Measurements from ENCODE around the gene TSPAN5. TPM values are rescaled to one million over a fixed set of nuclear protein-coding genes. Genes with fewer than 3 reads are reported as not detected.

The TSPAN5 gene
- total RNA-seq, 1 donor from 2014 or later, result 1.4 TPM

- no peak for DNase-seq (ENCODE audit: low spot score)
These were observed 12.0 kb downstream of the TSPAN5 start for GRCh38 chr4:98646422-98646821.

DNA sequence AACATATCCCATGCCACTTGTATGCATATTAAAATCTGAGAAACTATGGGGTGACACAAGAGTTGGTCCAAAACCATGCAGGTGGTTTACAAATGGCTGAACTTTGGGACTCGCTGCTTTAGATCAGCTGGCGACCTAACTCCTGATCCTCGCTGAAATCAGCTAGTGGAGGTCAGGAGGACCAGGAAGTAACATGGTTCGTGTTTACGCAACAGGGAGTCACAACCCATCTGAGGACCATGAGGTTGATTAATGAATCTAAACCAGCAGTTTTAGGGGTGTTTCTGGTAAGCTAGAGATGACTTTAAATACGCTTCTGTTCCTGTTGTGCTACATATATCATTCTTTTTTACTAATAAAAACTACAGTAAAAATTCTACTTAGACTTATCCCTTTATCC lies 12.9 kb downstream of the TSPAN5 start:
- DNase-seq (ENCODE audit: low spot score), result no peak

GRCh38 chr4:98643755-98644154 lies 14.7 kb downstream of the TSPAN5 start:
- no peak for DNase-seq (ENCODE audit: low spot score)

DNA sequence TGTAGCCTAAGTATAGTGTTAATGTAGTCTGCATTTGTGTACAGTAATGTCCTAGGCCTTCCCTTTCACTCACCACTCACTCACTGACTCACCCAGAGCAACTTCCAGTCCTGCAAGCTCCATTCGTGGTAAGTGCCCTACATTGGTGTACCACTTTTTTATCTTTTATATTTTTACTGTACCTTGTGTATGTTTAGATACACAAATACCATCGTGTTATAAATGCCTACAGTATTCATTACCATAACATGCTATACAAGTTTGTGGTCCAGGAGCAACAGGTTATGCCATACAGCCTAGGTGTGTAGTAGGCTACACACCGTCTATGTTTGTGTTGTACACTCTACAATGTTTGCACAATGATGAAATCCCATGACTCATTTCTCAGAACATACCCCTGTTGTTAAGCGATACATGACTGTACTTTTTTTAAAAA lies 15.4 kb downstream of the TSPAN5 start:
- no peak for DNase-seq (ENCODE audit: low spot score)

GRCh38 chr4:98641906-98642668 lies 16.3 kb downstream of the TSPAN5 start:
- no peak for DNase-seq (ENCODE audit: low spot score)

DNA sequence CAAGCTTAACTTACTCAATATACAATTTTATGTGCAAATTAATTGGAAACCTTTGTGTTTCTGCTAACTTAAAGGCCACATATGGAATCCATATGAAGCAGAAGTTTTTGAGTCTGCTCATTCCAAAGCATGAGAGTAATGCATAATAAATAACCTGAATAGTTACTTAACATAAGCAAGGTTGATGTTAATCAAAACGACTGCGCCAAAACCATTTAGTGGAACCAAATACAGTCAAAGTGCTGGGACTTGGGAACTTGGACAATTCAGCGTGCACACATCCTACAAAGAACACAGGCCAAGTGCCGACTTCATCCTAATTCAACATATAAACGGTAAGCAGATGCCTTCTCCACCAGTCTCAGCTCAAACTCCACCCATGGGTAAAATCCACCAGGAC lies 17.0 kb downstream of the TSPAN5 start:
- DNase-seq (ENCODE audit: low spot score), result no peak

- DNase-seq (ENCODE audit: low spot score), result no peak
These were observed 18.9 kb downstream of the TSPAN5 start for GRCh38 chr4:98639523-98639922.

- no peak for DNase-seq (ENCODE audit: low spot score)
These were observed 19.3 kb downstream of the TSPAN5 start for GRCh38 chr4:98639108-98639507.

DNA sequence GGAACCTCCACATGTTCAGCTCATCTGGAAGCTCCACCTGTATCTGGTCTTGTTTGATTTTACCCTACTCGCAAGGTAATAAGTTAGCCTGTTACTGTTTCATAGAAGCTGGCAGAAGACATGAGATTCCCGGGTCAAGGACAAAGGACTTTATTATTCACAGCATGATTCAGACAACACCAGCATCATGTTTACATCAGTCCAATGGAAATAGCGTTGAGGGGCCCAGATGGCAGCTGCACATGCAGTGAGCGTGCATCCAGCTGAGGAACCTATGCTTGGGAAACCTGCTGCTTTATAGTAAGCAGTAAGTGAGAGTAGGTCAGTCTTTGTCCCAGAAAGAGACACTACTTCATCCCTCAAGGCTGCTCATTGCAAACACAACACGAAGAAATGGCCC lies 19.8 kb downstream of the TSPAN5 start:
- no peak for DNase-seq (ENCODE audit: low spot score)

GRCh38 chr4:98634061-98634460 lies 24.4 kb downstream of the TSPAN5 start:
- DNase-seq (ENCODE audit: low spot score), result no peak

DNA sequence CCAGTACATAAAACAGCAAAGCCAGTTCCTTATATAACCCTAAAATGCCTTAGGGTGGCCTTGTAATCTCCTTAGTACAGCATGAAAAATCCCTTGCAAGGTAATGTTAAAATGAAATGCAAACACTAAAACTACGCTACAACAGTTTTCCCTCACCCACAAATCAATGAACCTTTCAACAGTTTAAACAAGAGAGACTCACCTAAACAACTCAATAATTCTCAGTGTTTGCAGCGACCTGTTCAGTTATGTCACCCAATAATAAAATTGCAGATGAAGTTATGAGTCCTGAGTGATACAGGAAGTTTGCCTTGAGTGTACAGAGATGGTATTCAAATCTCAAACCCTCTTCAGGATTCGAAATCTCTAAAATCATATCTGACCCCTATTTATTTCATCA lies 25.3 kb downstream of the TSPAN5 start:
- DNase-seq (ENCODE audit: low spot score), result no peak

GRCh38 chr4:98632258-98632657 lies 26.2 kb downstream of the TSPAN5 start:
- DNase-seq (ENCODE audit: low spot score), result no peak

- no peak for DNase-seq (ENCODE audit: low spot score)
These were observed 26.9 kb downstream of the TSPAN5 start for GRCh38 chr4:98631506-98631905.

DNA sequence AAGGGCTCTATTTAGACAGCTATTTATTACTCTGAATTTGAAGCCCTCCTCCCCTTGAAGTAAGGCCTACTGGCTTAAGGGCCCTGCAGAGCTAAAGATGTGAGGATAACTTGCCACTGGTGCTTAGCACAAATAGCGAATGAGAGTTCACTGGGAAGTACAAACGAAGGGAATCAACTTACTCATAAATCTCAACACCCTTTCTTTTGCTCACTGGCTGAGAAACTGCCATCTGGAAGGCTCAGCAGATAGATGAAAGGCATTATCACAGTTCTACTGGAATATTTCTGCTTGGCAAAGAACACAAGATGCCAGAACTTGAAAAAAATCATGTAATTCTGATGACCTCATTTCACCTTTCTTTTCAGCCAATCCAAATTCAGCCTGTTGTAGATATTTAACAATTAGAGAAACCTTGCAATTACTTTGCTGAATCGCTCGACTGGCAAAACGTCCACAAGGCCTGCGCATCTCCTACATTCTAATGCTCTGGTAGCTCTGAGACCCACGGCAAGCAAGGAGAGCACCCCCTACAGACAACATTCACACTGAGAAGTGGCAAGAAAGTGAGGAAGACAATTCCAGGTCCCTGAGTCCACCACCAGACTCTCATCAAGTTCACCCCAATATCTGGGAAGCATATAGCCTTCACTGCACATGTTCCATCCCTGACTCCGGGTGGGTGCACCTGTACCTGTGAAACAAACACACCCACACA lies 27.5 kb downstream of the TSPAN5 start:
- no peak for DNase-seq (ENCODE audit: low spot score)

GRCh38 chr4:98627531-98628257 lies 30.7 kb downstream of the TSPAN5 start:
- no peak for DNase-seq (ENCODE audit: low spot score)

DNA sequence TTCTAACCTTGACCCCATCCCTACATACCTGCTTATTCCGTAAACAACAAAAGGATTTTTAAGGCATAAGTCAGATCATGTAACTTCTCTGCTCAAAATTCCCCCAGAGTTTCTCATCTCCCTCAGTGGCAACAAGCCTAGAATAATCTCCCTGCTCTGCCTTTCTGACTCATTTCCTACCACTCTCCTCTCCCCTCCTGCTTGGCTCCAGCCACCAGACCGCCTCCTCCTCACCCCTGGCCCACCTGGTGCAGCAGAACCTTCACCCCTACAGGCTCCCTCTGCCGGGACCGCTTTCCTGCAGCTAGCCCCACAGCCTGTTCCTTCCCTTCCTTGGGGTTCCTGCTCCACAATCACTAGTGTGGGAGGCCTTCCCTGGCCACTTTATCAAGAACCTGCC lies 32.1 kb downstream of the TSPAN5 start:
- DNase-seq (ENCODE audit: low spot score), result no peak

GRCh38 chr4:98625920-98626319 lies 32.5 kb downstream of the TSPAN5 start:
- no peak for DNase-seq (ENCODE audit: low spot score)

DNA sequence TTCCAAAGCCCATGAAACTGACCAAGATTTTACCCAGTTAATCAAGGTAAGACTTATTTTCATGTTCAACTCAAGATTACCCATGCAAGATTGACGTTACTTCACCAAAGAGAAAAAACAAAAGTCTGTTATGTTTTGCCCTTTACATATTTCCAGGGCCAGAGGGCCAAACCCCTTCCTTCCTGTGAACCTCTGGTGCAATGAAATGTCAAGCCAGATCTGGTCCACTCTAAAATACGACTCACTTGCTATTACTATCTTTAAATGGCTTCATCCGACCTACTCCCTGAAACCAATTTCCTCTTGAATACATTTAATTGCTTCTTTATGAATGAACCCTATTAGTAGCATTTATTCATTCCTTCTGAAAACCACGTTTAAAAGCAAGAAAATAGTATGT lies 33.0 kb downstream of the TSPAN5 start:
- DNase-seq (ENCODE audit: low spot score), result no peak

- DNase-seq (ENCODE audit: low spot score), result no peak
These were observed 33.8 kb downstream of the TSPAN5 start for GRCh38 chr4:98624642-98625041.

GRCh38 chr4:98624144-98624543 lies 34.3 kb downstream of the TSPAN5 start:
- no peak for DNase-seq (ENCODE audit: low spot score)

- no peak for DNase-seq (ENCODE audit: low spot score)
These were observed 35.1 kb downstream of the TSPAN5 start for GRCh38 chr4:98623126-98623802.
